GM21381 (cell line): ENCODE data around the gene SELL.
"Not testable (repeated sequence)": the region's sequence is repeated elsewhere in the genome, so short reads cannot be mapped to it uniquely, and the experiment has no call there.

ENCODE experiments used
- ATAC-seq: cut with Tn5 transposase; IDR thresholded peaks from one replicate; pipeline ENCODE4 v1.9.1; 2021; ENCODE audit warnings: mild to moderate bottlenecking, moderate library complexity; ENCODE audit not compliant: unreplicated experiment

Gene SELL

GRCh38 chr1:169707912-169708604 is 3.4 kb downstream of the SELL start:
- no peak for ATAC-seq

DNA sequence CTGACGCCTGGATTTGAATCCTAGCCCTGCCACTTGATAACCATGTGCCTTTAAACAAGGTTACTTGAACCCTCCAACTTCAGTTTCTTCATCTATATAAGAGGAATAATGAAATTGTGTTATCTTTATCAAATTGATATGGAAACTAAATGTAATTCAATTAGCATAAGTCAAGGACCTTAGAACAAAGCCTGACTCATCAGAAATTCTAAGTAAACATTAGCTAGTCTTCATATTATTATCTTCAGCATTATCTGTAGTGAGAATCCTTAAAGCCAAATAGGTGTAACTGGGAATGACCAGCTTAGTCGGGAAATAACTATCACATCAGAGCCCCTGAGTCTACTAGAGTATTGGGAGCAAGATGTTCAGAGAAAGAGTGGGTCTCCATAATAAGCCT is 6.6 kb downstream of the SELL start:
- ATAC-seq: no peak

- no peak for ATAC-seq
Measured at GRCh38 chr1:169701261-169702005, 10.0 kb downstream of the SELL start.

DNA sequence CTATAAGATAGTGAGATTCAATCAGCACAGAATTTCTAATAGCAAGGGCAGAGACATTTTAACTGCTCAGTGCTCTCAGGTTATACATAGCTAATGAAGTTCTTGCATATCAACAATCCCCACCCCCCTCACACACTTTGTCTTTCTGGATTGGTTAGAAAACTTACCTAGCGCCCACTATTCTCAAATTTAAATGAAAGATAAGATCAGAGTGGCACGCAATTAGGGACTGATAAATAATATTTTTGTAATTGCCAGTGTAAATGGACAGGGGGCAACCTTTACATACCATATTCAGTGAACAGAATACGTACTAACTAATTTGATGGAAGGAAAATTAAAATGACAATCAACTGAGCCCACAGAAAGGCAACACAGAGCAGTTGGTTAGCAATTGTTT is 11.7 kb downstream of the SELL start:
- ATAC-seq: no peak

- ATAC-seq: no peak
Measured at GRCh38 chr1:169698976-169699375, 12.4 kb downstream of the SELL start.

DNA sequence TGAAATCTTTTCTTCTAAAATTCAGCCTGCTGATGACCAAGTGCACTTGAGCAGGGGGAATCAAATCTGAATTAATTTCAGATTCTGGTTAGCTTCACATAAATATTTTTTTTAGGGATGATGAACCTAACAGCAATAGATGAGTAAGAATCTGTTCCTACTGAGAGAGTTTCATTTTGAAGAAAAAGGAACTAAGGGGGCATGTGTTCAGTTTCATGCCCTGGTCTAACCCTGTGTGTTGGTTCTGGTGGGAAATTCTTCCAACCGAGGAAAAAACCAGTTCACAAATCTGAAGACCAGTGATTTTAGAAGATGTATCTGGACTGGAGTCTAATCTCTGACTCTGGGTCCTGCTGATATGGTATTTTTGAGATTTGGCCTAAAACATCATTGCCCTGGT is 13.7 kb downstream of the SELL start:
- no peak for ATAC-seq

GRCh38 chr1:169696273-169697100 is 14.9 kb downstream of the SELL start:
- ATAC-seq: no peak

- ATAC-seq: peak; percentile 33
Measured at GRCh38 chr1:169694304-169695075, 16.9 kb downstream of the SELL start.

DNA sequence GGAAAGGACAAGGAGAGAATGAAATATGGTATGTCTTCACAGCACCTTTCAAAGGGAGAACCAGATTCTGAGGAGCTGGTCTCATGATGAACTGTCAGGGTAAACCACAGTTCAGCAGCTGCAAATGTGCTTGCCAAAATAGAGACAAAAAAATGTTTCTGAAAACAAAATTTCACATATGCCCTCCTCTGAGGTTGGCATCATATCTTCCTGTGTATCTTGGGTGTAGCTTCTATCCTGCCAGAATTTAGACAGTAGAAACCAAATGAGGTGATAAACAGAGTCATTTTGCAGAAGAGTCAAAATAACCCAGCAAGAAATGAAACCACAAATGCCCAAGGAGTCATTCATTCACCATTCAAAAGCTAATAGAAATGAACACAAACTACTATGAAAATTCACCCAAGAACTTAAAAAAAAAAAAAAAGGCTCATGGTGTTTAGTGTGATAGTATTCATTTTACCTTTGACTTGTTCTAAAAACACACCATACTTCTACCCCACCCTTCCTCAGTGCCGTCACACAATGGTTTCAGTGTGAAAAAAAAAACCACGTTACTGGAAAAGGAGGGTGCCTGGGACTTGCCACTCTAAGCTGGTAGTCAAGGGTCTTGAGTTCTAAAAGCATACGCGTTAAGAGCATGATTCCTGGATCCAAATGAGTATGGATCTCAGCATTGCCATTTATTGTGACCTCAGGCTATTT is 18.5 kb downstream of the SELL start:
- peak; percentile 38 for ATAC-seq

GRCh38 chr1:169690489-169690888 is 20.9 kb downstream of the SELL start:
- ATAC-seq: no peak

GRCh38 chr1:169689395-169689794 is 22.0 kb downstream of the SELL start:
- no peak for ATAC-seq

DNA sequence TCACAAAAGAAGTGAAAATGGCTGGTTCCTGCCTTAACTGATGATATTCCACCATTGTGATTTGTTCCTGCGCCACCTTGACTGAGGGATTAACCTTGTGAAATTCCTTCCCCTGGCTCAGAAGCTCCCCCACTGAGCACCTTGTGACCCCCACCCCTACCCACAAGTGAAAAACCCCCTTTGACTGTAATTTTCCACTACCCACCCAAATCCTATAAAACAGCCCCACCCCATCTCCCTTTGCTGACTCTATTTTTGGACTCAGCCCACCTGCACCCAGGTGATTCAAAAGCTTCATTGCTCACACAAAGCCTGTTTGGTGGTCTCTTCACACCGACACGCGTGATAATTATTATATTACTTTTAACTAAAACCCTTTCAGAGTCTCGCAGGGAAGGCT is 23.0 kb downstream of the SELL start:
- not testable (repeated sequence) for ATAC-seq

DNA sequence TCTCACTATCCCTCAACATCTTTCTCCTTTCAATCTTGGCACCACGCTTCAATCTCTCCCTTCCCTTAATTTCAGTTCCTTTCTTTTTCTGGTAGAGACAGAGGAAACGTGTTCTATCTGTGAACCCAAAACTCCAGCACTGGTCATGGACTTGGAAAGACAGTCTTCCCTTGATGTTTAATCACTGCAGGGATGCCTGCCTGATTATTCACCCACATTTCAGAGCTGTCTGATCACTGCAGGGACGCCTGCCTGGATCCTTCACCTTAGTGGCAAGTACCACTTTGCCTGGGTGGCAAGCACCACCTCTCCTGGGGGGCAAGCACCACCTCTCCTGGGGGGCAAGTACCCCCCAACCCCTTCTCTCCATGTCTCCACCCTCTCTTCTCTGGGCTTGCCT is 27.8 kb downstream of the SELL start:
- no peak for ATAC-seq

DNA sequence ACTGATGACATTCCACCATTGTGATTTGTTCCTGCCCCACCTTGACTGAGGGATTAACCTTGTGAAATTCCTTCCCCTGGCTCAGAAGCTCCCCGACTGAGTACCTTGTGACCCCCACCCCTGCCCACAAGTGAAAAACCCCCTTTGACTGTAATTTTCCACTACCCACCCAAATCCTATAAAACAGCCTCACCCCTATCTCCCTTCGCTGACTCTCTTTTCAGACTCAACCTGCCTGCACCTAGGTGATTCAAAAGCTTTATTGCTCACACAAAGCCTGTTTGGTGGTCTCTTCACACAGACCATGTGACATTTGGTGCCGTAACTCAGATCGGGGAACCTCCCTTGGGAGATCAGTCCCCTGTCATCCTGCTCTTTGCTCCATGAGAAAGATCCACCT is 28.3 kb downstream of the SELL start:
- not testable (repeated sequence) for ATAC-seq

GRCh38 chr1:169682071-169682470 is 29.3 kb downstream of the SELL start:
- no peak for ATAC-seq

- ATAC-seq: peak; percentile 13
Measured at GRCh38 chr1:169681140-169681539, 30.3 kb downstream of the SELL start.

DNA sequence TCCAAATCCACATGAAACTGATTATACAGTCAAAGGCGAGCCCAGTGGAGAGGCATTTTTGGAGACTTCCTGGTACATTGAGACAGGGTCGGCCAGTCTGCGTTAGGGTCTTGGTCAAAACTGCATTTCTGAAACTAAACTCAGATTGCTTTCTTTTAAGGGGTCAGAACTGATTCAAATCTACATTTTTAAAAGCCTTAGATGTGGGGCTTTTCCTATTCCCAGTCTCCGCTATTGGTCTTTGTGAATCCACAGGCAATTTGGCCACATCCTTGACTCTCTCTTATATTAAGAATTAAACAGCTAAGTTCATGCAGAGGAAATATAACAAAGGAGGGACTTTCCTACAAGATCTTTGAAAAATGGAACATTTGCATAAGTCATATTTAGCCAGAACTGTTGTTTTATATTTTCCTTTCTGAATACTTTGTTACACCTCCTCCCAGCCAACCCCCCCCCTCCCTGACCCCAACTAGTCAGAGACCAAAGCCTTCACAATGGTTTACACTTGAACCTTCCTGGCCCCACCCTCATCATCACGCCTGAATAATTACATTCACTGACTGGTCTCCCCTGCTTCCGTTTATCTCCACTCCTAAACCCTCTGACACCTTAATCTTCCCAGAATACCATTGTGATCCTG is 30.9 kb downstream of the SELL start:
- peak; percentile 79 for ATAC-seq

GRCh38 chr1:169679692-169680091 is 31.7 kb downstream of the SELL start:
- no peak for ATAC-seq

GRCh38 chr1:169676001-169676400 is 35.4 kb downstream of the SELL start:
- ATAC-seq: no peak

DNA sequence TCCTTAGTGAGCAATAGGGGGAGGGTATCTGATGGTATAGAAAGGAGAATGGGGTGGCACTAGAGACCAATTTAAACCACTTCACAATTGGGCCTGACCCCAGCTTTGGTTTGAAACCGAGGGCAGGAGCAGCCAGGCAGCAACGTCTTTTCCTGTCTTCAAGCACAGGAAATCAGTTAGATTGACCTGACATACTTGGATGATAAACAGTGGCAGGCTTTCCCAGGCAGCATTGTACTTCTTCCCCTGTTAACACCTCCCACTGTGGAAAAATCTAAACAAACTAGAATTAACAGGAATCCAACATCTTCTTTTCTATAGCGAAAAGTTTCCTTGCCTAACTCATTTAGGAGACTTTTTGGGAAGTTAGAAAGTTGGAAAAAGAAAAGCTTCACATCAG is 40.6 kb downstream of the SELL start:
- ATAC-seq: no peak
